NCI-H345 (cell line): Measurements from ENCODE around the gene EDN3.

ENCODE experiments used
- DNase-seq: peaks from one replicate; lab custom pipeline; 2025; lab: John Stamatoyannopoulos, UW

The EDN3 gene

GRCh38 chr20:59308493-59309201, 8.2 kb downstream of the EDN3 start:
- no peak for DNase-seq

- DNase-seq = no peak
Measured at GRCh38 chr20:59309218-59309617, 8.8 kb downstream of the EDN3 start.

GRCh38 chr20:59314997-59315396, 14.6 kb downstream of the EDN3 start:
- DNase-seq = no peak

GRCh38 chr20:59316911-59317731, 16.7 kb downstream of the EDN3 start:
- DNase-seq = no peak

- no peak for DNase-seq
Measured at GRCh38 chr20:59318201-59318790, 17.9 kb downstream of the EDN3 start.

GRCh38 chr20:59318803-59319202, 18.4 kb downstream of the EDN3 start:
- no peak for DNase-seq

GRCh38 chr20:59320426-59320825, 20.0 kb downstream of the EDN3 start:
- no peak for DNase-seq

GRCh38 chr20:59320854-59321647, 20.6 kb downstream of the EDN3 start:
- no peak for DNase-seq

- DNase-seq = no peak
Measured at GRCh38 chr20:59322081-59322480, 21.7 kb downstream of the EDN3 start.

GRCh38 chr20:59322585-59323454, 22.4 kb downstream of the EDN3 start:
- DNase-seq = no peak

- no peak for DNase-seq
Measured at GRCh38 chr20:59323731-59324130, 23.3 kb downstream of the EDN3 start.

- no peak for DNase-seq
Measured at GRCh38 chr20:59324521-59325141, 24.2 kb downstream of the EDN3 start.

- no peak for DNase-seq
Measured at GRCh38 chr20:59325142-59325523, 24.7 kb downstream of the EDN3 start.

- no peak for DNase-seq
Measured at GRCh38 chr20:59326188-59326587, 25.8 kb downstream of the EDN3 start.

GRCh38 chr20:59328071-59328470, 27.7 kb downstream of the EDN3 start:
- DNase-seq = no peak

GRCh38 chr20:59331721-59332329, 31.4 kb downstream of the EDN3 start:
- no peak for DNase-seq

GRCh38 chr20:59333260-59333845, 32.9 kb downstream of the EDN3 start:
- no peak for DNase-seq

GRCh38 chr20:59333951-59334350, 33.5 kb downstream of the EDN3 start:
- no peak for DNase-seq

- no peak for DNase-seq
Measured at GRCh38 chr20:59334651-59335300, 34.4 kb downstream of the EDN3 start.
